WTC11 (cell line): ENCODE results near the gene FAAH2. TPM values are rescaled to one million over a fixed set of nuclear protein-coding genes. Genes with fewer than 3 reads are reported as not detected.
"Not testable (repeated sequence)": the region's sequence is repeated elsewhere in the genome, so short reads cannot be mapped to it uniquely, and the experiment has no call there.

Experiments
- ATAC-seq: fragments of 200-7000 bp; cut with Tn5 transposase; 2 replicates; pipeline ENCODE4 v1.10.0; 2021; ENCODE audit warnings: mild to moderate bottlenecking, moderate library complexity
- CTCF ChIA-PET: fragments of 300-600 bp; sonication (Branson Sonifier 250); formaldehyde crosslinking; loops from one replicate; lab custom pipeline; 2021; ENCODE audit warnings: antibody characterized with exemption; lab: Charles Lee
- POLR2A ChIA-PET: fragments of 350-600 bp; sonication (Branson Sonifier 250); formaldehyde crosslinking; loops from one replicate; lab custom pipeline; 2021; ENCODE audit warnings: antibody characterized with exemption; lab: Charles Lee
- DNase-seq: peaks from one replicate; pipeline ENCODE4 v3.0.0; 2021; ENCODE audit warnings: low spot score
- H3K27ac Mint-ChIP-seq: 2 replicates; pipeline ENCODE4 v1.8.0; 2021; ENCODE audit warnings: mixed read lengths
- H3K27me3 Mint-ChIP-seq: 2 replicates; pipeline ENCODE4 v1.8.0; 2021; ENCODE audit warnings: low read depth, mild to moderate bottlenecking, moderate library complexity, mixed read lengths
- H3K36me3 Mint-ChIP-seq: 2 replicates; pipeline ENCODE4 v1.8.0; 2021; ENCODE audit warnings: mixed read lengths
- H3K4me1 Mint-ChIP-seq: 2 replicates; pipeline ENCODE4 v1.8.0; 2022; ENCODE audit warnings: mixed read lengths
- H3K4me3 Mint-ChIP-seq: 2 replicates; pipeline ENCODE4 v1.8.0; 2021; ENCODE audit warnings: mild to moderate bottlenecking, moderate library complexity, mixed read lengths
- H3K9me3 Mint-ChIP-seq: 2 replicates; pipeline ENCODE4 v1.8.0; 2021; ENCODE audit warnings: mixed read lengths
- ATF1 ChIP-seq: sonication (generic); formaldehyde crosslinking; IDR thresholded peaks from 2 replicates; pipeline ENCODE4 v1.8.1; 2023; ENCODE audit warnings: mild to moderate bottlenecking, moderate library complexity, missing genetic modification reagents
- GRHL2 ChIP-seq: fragments of 250-450 bp; sonication (Bioruptor Pico); IDR thresholded peaks from 2 replicates; pipeline ENCODE4 v1.8.0; 2022; ENCODE audit warnings: mild to moderate bottlenecking, moderate library complexity; ENCODE audit not compliant: insufficient replicate concordance, severe bottlenecking
- GTF2I ChIP-seq: fragments of 250-450 bp; sonication (Bioruptor Pico); conservative IDR thresholded peaks from 2 replicates; pipeline ENCODE4 v1.4.0; 2021; ENCODE audit warnings: mild to moderate bottlenecking
- JUN ChIP-seq: sonication (generic); formaldehyde crosslinking; IDR thresholded peaks from 2 replicates; pipeline ENCODE4 v1.8.0; 2023; ENCODE audit warnings: mild to moderate bottlenecking, missing genetic modification reagents
- NR1H2 ChIP-seq: sonication (generic); formaldehyde crosslinking; IDR thresholded peaks from 2 replicates; pipeline ENCODE4 v1.9.0; 2021; ENCODE audit warnings: mild to moderate bottlenecking, moderate library complexity, missing genetic modification reagents
- NR2C2 ChIP-seq: sonication (generic); formaldehyde crosslinking; IDR thresholded peaks from 2 replicates; pipeline ENCODE4 v1.8.0; 2022; ENCODE audit warnings: mild to moderate bottlenecking, missing genetic modification reagents
- RELA ChIP-seq: sonication (generic); formaldehyde crosslinking; IDR thresholded peaks from 2 replicates; pipeline ENCODE4 v1.8.1; 2022; ENCODE audit warnings: missing genetic modification reagents, mild to moderate bottlenecking, borderline replicate concordance
- SOX15 ChIP-seq: fragments of 250-450 bp; sonication (Bioruptor Pico); IDR thresholded peaks from 2 replicates; pipeline ENCODE4 v1.9.0; 2021; ENCODE audit warnings: mild to moderate bottlenecking
- SP1 ChIP-seq: sonication (generic); formaldehyde crosslinking; conservative IDR thresholded peaks from 2 replicates; pipeline ENCODE4 v1.8.1; 2022; ENCODE audit warnings: missing genetic modification reagents
- ZBTB43 ChIP-seq: sonication (generic); formaldehyde crosslinking; IDR thresholded peaks from 2 replicates; pipeline ENCODE4 v1.8.1; 2023; ENCODE audit warnings: mild to moderate bottlenecking, missing genetic modification reagents
- ZNF138 ChIP-seq: sonication (generic); formaldehyde crosslinking; conservative IDR thresholded peaks from 2 replicates; pipeline ENCODE4 v1.8.1; 2022; ENCODE audit warnings: mild to moderate bottlenecking, moderate library complexity, missing genetic modification reagents
- total RNA-seq: library from RNA; stranded (reverse); gene quantifications from 3 replicates; pipeline ENCODE4 v1.2.3, GENCODE V29; 2021
- TF ChIP-seq, protein P1 (sequence below): sonication (generic); formaldehyde crosslinking; IDR thresholded peaks from 2 replicates; pipeline ENCODE4 v1.8.0; 2022; ENCODE audit warnings: mild to moderate bottlenecking, missing genetic modification reagents
- TF ChIP-seq, protein P2 (sequence below): sonication (generic); formaldehyde crosslinking; IDR thresholded peaks from 2 replicates; pipeline ENCODE4 v1.8.0; 2022; ENCODE audit warnings: mild to moderate bottlenecking, missing genetic modification reagents
- TF ChIP-seq, protein P3 (sequence below): sonication (generic); formaldehyde crosslinking; IDR thresholded peaks from 2 replicates; pipeline ENCODE4 v1.8.1; 2023; ENCODE audit warnings: mild to moderate bottlenecking, moderate library complexity, missing genetic modification reagents
- TF ChIP-seq, protein P4 (sequence below): sonication (generic); formaldehyde crosslinking; IDR thresholded peaks from 2 replicates; pipeline ENCODE4 v1.8.0; 2023; ENCODE audit warnings: missing genetic modification reagents
- TF ChIP-seq, protein P5 (sequence below): sonication (generic); formaldehyde crosslinking; conservative IDR thresholded peaks from 2 replicates; pipeline ENCODE4 v1.8.1; 2023; ENCODE audit warnings: mild to moderate bottlenecking, low read depth, missing genetic modification reagents, moderate library complexity

FAAH2 gene
- total RNA-seq, 1 experiment from 2014 or later = 5.0 TPM

GRCh38 chrX:57289089-57289488 lies 2.6 kb downstream of the FAAH2 start:
- Mint-ChIP-seq H3K36me3 (peaks cover 11% of the 10 kb centered on the region), H3K9me3 (peaks cover 8% of the 10 kb centered on the region), H3K4me1 (peaks cover 8% of the 10 kb centered on the region), H3K27ac (no peak overlapping the region), H3K27me3 (no peaks in the 10 kb centered on the region), H3K4me3 (no peak overlapping the region)
- DNase-seq = no peak
- ChIA-PET POLR2A (no interaction called here), CTCF (no interaction called here)
- no peak for ATAC-seq
- TF ChIP-seq JUN (CRISPR knock-in tag) (no peak), ZNF138 (no peak), GTF2I (no peak), NR1H2 (CRISPR knock-in tag) (no peak), SOX15 (CRISPR knock-in tag) (no peak)
- TF ChIP-seq, protein P1, sequence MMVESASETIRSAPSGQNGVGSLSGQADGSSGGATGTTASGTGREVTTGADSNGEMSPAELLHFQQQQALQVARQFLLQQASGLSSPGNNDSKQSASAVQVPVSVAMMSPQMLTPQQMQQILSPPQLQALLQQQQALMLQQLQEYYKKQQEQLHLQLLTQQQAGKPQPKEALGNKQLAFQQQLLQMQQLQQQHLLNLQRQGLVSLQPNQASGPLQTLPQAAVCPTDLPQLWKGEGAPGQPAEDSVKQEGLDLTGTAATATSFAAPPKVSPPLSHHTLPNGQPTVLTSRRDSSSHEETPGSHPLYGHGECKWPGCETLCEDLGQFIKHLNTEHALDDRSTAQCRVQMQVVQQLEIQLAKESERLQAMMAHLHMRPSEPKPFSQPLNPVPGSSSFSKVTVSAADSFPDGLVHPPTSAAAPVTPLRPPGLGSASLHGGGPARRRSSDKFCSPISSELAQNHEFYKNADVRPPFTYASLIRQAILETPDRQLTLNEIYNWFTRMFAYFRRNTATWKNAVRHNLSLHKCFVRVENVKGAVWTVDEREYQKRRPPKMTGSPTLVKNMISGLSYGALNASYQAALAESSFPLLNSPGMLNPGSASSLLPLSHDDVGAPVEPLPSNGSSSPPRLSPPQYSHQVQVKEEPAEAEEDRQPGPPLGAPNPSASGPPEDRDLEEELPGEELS (CRISPR knock-in tag) = no peak

DNA sequence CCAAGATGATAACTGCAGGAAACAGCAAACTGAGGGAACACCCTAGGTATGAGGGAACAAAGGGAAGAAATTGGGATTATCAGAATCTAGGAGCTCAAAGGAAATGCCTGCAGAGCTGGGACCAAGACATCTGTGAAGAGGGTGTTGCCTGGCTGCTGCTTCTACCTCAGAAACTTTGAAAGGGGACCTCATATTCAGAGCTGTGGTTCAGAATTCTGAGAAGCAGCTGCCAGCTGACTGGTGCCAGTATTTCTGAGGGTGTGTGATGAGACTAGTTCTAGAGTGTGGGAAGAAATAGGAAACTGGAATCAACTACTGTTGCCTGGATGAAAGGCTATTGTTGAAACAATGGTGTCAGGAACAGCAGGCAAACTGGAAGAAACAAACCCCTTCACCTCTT lies 8.5 kb downstream of the FAAH2 start:
- Mint-ChIP-seq H3K9me3 (peaks cover 33% of the 10 kb centered on the region), H3K36me3 (peaks cover 38% of the 10 kb centered on the region), H3K4me3 (no peak overlapping the region), H3K4me1 (no peaks in the 10 kb centered on the region), H3K27me3 (no peaks in the 10 kb centered on the region; the same call in 1 of the 2 replicates), H3K27ac (no peak overlapping the region)
- ATAC-seq (no peak), DNase-seq (no peak)
- POLR2A ChIA-PET = no interaction called here
- CTCF ChIA-PET = no interaction called here
- TF ChIP-seq, protein P2, sequence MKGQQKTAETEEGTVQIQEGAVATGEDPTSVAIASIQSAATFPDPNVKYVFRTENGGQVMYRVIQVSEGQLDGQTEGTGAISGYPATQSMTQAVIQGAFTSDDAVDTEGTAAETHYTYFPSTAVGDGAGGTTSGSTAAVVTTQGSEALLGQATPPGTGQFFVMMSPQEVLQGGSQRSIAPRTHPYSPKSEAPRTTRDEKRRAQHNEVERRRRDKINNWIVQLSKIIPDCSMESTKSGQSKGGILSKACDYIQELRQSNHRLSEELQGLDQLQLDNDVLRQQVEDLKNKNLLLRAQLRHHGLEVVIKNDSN = no peak
- TF ChIP-seq, protein P3, sequence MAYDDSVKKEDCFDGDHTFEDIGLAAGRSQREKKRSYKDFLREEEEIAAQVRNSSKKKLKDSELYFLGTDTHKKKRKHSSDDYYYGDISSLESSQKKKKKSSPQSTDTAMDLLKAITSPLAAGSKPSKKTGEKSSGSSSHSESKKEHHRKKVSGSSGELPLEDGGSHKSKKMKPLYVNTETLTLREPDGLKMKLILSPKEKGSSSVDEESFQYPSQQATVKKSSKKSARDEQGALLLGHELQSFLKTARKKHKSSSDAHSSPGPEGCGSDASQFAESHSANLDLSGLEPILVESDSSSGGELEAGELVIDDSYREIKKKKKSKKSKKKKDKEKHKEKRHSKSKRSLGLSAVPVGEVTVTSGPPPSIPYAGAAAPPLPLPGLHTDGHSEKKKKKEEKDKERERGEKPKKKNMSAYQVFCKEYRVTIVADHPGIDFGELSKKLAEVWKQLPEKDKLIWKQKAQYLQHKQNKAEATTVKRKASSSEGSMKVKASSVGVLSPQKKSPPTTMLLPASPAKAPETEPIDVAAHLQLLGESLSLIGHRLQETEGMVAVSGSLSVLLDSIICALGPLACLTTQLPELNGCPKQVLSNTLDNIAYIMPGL (CRISPR knock-in tag) = no peak
- TF ChIP-seq, protein P1 (CRISPR knock-in tag) = no peak

GRCh38 chrX:57295679-57296078 lies 9.2 kb downstream of the FAAH2 start:
- H3K4me3 Mint-ChIP-seq, POLR2A ChIA-PET, DNase-seq, CTCF ChIA-PET, H3K4me1 Mint-ChIP-seq, H3K27ac Mint-ChIP-seq, ATAC-seq, H3K27me3 Mint-ChIP-seq: not testable (repeated sequence)
- H3K36me3 Mint-ChIP-seq = peaks cover 40% of the 10 kb centered on the region
- H3K9me3 Mint-ChIP-seq = peaks cover 33% of the 10 kb centered on the region

DNA sequence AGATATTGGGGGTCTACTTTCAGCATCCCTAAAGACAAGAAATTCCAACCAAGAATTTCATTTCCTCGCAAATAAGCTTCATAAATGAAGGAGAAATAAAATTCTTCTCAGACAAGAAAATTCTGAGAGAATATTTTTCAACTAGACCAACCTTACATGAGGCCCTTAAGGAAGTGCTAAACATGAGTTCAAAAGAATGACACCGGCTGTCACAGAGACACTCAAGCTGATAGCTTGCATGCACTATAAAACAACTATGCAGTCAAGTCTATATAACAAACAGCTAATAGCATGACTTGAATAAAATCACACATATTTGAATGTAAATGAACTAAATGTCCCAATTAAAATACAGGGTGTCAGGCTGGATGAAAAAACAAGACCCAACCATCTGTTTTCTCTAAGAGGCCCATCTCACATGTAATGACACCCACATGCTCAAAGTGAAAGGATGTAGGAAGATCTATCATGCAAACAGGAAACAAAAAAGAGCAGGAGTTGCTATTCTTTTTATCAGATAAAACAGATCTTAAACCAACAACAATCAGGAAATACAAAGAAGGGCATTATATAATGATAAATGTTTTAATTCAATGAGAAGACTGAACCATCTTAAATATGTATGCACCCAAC lies 27.2 kb downstream of the FAAH2 start:
- H3K4me1 Mint-ChIP-seq = no peaks in the 10 kb centered on the region
- peaks cover 44% of the 10 kb centered on the region for H3K36me3 Mint-ChIP-seq
- H3K9me3 Mint-ChIP-seq = peaks cover 31% of the 10 kb centered on the region
- H3K27ac Mint-ChIP-seq = no peak overlapping the region
- CTCF ChIA-PET = no interaction called here
- H3K27me3 Mint-ChIP-seq = no peaks in the 10 kb centered on the region
- POLR2A ChIA-PET = no interaction called here
- H3K4me3 Mint-ChIP-seq = no peak overlapping the region
- ATAC-seq = no peak
- DNase-seq = no peak
- TF ChIP-seq NR2C2 (CRISPR knock-in tag) (no peak), SP1 (CRISPR knock-in tag) (no peak), ZBTB43 (CRISPR knock-in tag) (no peak), RELA (CRISPR knock-in tag) (no peak), GRHL2 (CRISPR knock-in tag) (no peak), NR1H2 (CRISPR knock-in tag) (no peak), ATF1 (CRISPR knock-in tag) (no peak)
- TF ChIP-seq, protein P4, sequence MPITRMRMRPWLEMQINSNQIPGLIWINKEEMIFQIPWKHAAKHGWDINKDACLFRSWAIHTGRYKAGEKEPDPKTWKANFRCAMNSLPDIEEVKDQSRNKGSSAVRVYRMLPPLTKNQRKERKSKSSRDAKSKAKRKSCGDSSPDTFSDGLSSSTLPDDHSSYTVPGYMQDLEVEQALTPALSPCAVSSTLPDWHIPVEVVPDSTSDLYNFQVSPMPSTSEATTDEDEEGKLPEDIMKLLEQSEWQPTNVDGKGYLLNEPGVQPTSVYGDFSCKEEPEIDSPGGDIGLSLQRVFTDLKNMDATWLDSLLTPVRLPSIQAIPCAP (CRISPR knock-in tag) = no peak
- TF ChIP-seq, protein P5, sequence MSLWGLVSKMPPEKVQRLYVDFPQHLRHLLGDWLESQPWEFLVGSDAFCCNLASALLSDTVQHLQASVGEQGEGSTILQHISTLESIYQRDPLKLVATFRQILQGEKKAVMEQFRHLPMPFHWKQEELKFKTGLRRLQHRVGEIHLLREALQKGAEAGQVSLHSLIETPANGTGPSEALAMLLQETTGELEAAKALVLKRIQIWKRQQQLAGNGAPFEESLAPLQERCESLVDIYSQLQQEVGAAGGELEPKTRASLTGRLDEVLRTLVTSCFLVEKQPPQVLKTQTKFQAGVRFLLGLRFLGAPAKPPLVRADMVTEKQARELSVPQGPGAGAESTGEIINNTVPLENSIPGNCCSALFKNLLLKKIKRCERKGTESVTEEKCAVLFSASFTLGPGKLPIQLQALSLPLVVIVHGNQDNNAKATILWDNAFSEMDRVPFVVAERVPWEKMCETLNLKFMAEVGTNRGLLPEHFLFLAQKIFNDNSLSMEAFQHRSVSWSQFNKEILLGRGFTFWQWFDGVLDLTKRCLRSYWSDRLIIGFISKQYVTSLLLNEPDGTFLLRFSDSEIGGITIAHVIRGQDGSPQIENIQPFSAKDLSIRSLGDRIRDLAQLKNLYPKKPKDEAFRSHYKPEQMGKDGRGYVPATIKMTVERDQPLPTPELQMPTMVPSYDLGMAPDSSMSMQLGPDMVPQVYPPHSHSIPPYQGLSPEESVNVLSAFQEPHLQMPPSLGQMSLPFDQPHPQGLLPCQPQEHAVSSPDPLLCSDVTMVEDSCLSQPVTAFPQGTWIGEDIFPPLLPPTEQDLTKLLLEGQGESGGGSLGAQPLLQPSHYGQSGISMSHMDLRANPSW = no peak
